Endothelial cell of umbilical vein (primary cell): ENCODE data around the gene KCTD16. TPM values are rescaled to one million over a fixed set of nuclear protein-coding genes. Genes with fewer than 3 reads are reported as not detected.

Source experiments
- BruUV-seq: library from RNA; stranded (reverse); fragments of 400-500 nt; replicated peaks from 2 replicates; lab custom pipeline; 2021; lab: Mats Ljungman, UMichigan
- CTCF ChIA-PET: fragments of 300-600, 350-600 bp; sonication (Branson Sonifier 250); formaldehyde crosslinking; loops from one replicate; lab custom pipeline; 2021; ENCODE audit warnings: antibody characterized with exemption, inconsistent platforms; lab: Charles Lee
- POLR2A ChIA-PET: fragments of 300-600, 350-600 bp; sonication (Branson Sonifier 250); formaldehyde crosslinking; loops from one replicate; lab custom pipeline; 2021; ENCODE audit warnings: antibody characterized with exemption, inconsistent platforms; lab: Charles Lee
- DNase-seq: peaks from one replicate; pipeline ENCODE4 v3.0.0-alpha.2; 2011; ENCODE audit warnings: low read depth, low spot score
- FAIRE-seq: peaks from 2 replicates; lab custom pipeline; 2011; peaks lifted over from hg19 to GRCh38; lab: Jason Lieb, UNC
- H2AFZ ChIP-seq: 2 replicates; pipeline ENCODE4 v1.6.0; 2012; ENCODE audit warnings: low read depth, low read length, control low read depth, inconsistent platforms
- H3K27ac ChIP-seq: 2 replicates; pipeline ENCODE4 v1.5.1; 2011; ENCODE audit warnings: low read depth, mild to moderate bottlenecking, control low read depth, low read length, moderate library complexity; ENCODE audit not compliant: insufficient read depth
- H3K27me3 ChIP-seq, 2 experiments: 2 replicates each; pipeline versions ENCODE4 v1.6.0 to v1.6.1; 2011; ENCODE audit warnings: low read length in 2 of 2, mixed read lengths in 1 of 2; ENCODE audit not compliant: control insufficient read depth in 2 of 2, insufficient read depth in 2 of 2
- H3K36me3 ChIP-seq, 2 experiments: 2 replicates in 1 of 2; 3 replicates in 1 of 2; pipeline ENCODE4 v1.5.1; 2011; ENCODE audit warnings: low read length in 2 of 2, mild to moderate bottlenecking in 1 of 2, moderate library complexity in 1 of 2; ENCODE audit not compliant: control insufficient read depth in 2 of 2, insufficient read depth in 2 of 2; ENCODE audit errors: extremely low read depth in 1 of 2
- H3K4me1 ChIP-seq: 3 replicates; pipeline ENCODE4 v1.5.1; 2011; ENCODE audit warnings: mild to moderate bottlenecking, low read length; ENCODE audit not compliant: control insufficient read depth, insufficient read depth; ENCODE audit errors: extremely low read depth
- H3K4me2 ChIP-seq: 2 replicates; pipeline ENCODE4 v1.6.1; 2011; ENCODE audit warnings: low read length, control low read depth, mixed read lengths; ENCODE audit not compliant: insufficient read depth
- H3K4me3 ChIP-seq, 3 experiments: fragments of 200-600 bp in 1 of 3; sonication (generic), shearing (Covaris generic) in 1 of 3; replicated peaks in 1 of 3; 2 replicates each; pipeline ENCODE4 v1.5.1; 2011 to 2016; ENCODE audit warnings: control low read depth in 3 of 3, low read length in 3 of 3, mild to moderate bottlenecking in 2 of 3, inconsistent platforms in 1 of 3, low read depth in 1 of 3, moderate library complexity in 1 of 3; ENCODE audit not compliant: insufficient read depth in 1 of 3
- H3K79me2 ChIP-seq: 2 replicates; pipeline ENCODE4 v1.6.0; 2012; ENCODE audit warnings: low read length, inconsistent platforms; ENCODE audit not compliant: control insufficient read depth, insufficient read depth
- H3K9ac ChIP-seq: replicated peaks from 2 replicates; pipeline ENCODE3; 2011; ENCODE audit warnings: low read length, control low read depth; ENCODE audit not compliant: insufficient read depth; ENCODE audit errors: extremely low read depth
- H3K9me1 ChIP-seq: replicated peaks from 3 replicates; pipeline ENCODE4 v1.6.0; 2011; ENCODE audit warnings: mild to moderate bottlenecking, low read length; ENCODE audit not compliant: control insufficient read depth, insufficient read depth; ENCODE audit errors: extremely low read depth
- H3K9me3 ChIP-seq: replicated peaks from 2 replicates; pipeline ENCODE4 v1.5.1; 2012; ENCODE audit warnings: low read length, inconsistent platforms; ENCODE audit not compliant: control insufficient read depth, insufficient read depth
- H4K20me1 ChIP-seq: replicated peaks from 2 replicates; pipeline ENCODE3; 2011; ENCODE audit warnings: mild to moderate bottlenecking, low read length; ENCODE audit not compliant: control insufficient read depth, insufficient read depth; ENCODE audit errors: extremely low read depth
- CTCF ChIP-seq, 2 donors: IDR thresholded peaks; 1 replicate in 1 of 2; 2 replicates in 1 of 2; pipeline ENCODE4 v1.5.1; 2011; ENCODE audit warnings: low read length in 2 of 2, mild to moderate bottlenecking in 2 of 2, moderate library complexity in 2 of 2, control low read depth in 1 of 2, inconsistent platforms in 1 of 2, low read depth in 1 of 2; ENCODE audit not compliant: insufficient read depth in 1 of 2; ENCODE audit errors: extremely low read depth in 1 of 2
- EZH2 ChIP-seq: IDR thresholded peaks from 2 replicates; pipeline ENCODE4 v1.6.1; 2012; ENCODE audit warnings: borderline replicate concordance, low read depth, mild to moderate bottlenecking, moderate library complexity, low read length, inconsistent platforms; ENCODE audit not compliant: severe bottlenecking
- FOS ChIP-seq: IDR thresholded peaks from 2 replicates; pipeline ENCODE4 v1.6.1; 2011; ENCODE audit warnings: mild to moderate bottlenecking, low read length, moderate library complexity, borderline replicate concordance; ENCODE audit not compliant: insufficient read depth
- GATA2 ChIP-seq: IDR thresholded peaks from 2 replicates; pipeline ENCODE4 v1.7.0; 2011; ENCODE audit warnings: low read depth, mild to moderate bottlenecking, moderate library complexity, mixed read lengths, low read length; ENCODE audit not compliant: insufficient read length, insufficient read depth
- JUN ChIP-seq: IDR thresholded peaks from 2 replicates; pipeline ENCODE4 v1.6.1; 2011; ENCODE audit warnings: borderline replicate concordance, low read depth; ENCODE audit not compliant: insufficient read length, insufficient read depth
- MAX ChIP-seq: IDR thresholded peaks from 2 replicates; pipeline ENCODE4 v1.6.1; 2011; ENCODE audit not compliant: insufficient read depth, insufficient read length
- MYC ChIP-seq: IDR thresholded peaks from one replicate; pipeline ENCODE4 v1.6.1; 2011; ENCODE audit warnings: mild to moderate bottlenecking, low read depth, low read length
- POLR2A ChIP-seq: IDR thresholded peaks from 2 replicates; pipeline ENCODE4 v1.6.1; 2012; ENCODE audit warnings: low read depth, mild to moderate bottlenecking, control low read depth, low read length
- POLR2AphosphoS5 ChIP-seq: IDR thresholded peaks from 2 replicates; pipeline ENCODE4 v1.6.1; 2012; ENCODE audit warnings: low read depth, mild to moderate bottlenecking, control low read depth, low read length, moderate library complexity; ENCODE audit not compliant: insufficient read depth
- dilution Hi-C: fragments of 300-500 bp; cut with MboI; formaldehyde crosslinking; loops from one replicate; pipeline ENCODE4 v1.15.0; 2019; ENCODE audit warnings: low sequenced_read_pairs; ENCODE audit not compliant: extremely low pct_ligation_motif_present
- intact Hi-C: fragments of 100-400 bp; cut with micrococcal nuclease; formaldehyde crosslinking; loops from one replicate; pipeline ENCODE4 v1.10.0; 2022
- polyA plus RNA-seq, 4 experiments: library from polyadenylated mRNA; depleted of rRNA in 3 of 4; stranded (reverse) in 3 of 4; unstranded in 1 of 4; fragments of >200 nt; gene quantifications; 2 replicates each; pipeline versions ENCODE4 v1.2.1 to v1.2.3, GENCODE V29; 2011 to 2012; ENCODE audit warnings: missing spikeins in 1 of 4
- total RNA-seq: library from RNA; stranded (reverse); gene quantifications from 2 replicates; pipeline ENCODE4 v1.2.3, GENCODE V29; 2021

Gene KCTD16
- total and polyA plus RNA-seq, 2 donors (not counting 3 experiments of a cell fraction or from before 2014, with no cell fraction given) = 0.21 to 0.49 TPM

- Histone ChIP-seq H3K9me3 (no peaks in the 10 kb centered on the region), H3K27me3 (no peaks in the 10 kb centered on the region), H3K4me1 (no peaks in the 10 kb centered on the region), H2AFZ (no peak overlapping the region), H3K36me3 (no peaks in the 10 kb centered on the region), H4K20me1 (no peaks in the 10 kb centered on the region), H3K4me3 (no peak overlapping the region), H3K27ac (no peak overlapping the region), H3K79me2 (no peaks in the 10 kb centered on the region), H3K4me2 (no peak overlapping the region), H3K9me1 (no peaks in the 10 kb centered on the region), H3K9ac (no peak overlapping the region)
- ChIA-PET CTCF (no interaction called here), POLR2A (no interaction called here)
- TF ChIP-seq MYC = no peak
- TF ChIP-seq POLR2A = no peak
- no peak for TF ChIP-seq JUN
- no peak for TF ChIP-seq POLR2AphosphoS5
- no peak for TF ChIP-seq FOS
- no peak for TF ChIP-seq EZH2
- TF ChIP-seq MAX = no peak
- TF ChIP-seq CTCF (IDR thresholded peaks at IDR 0.05; ENCODE audit: extremely low read depth in 1 of 2, insufficient read depth in 1 of 2, low read depth in 1 of 2, low read length in 2 of 2) = no peak
- no peak for TF ChIP-seq GATA2
- FAIRE-seq (no peak), DNase-seq (no peak)
- intact Hi-C loops = no loop called here
- no TSS peak for BruUV-seq
- dilution Hi-C loops = no loop called here
Measured at GRCh38 chr5:144369006-144369405, 198.3 kb downstream of the KCTD16 start.
